Activated B cell treated with CpG ODN at 0.5 μM for 24 hours (primary cell): Measurements from ENCODE around the gene BRPF1. TPM values are rescaled to one million over a fixed set of nuclear protein-coding genes. Genes with fewer than 3 reads are reported as not detected.

ENCODE experiments used
- ATAC-seq: fragments of 200-7000 bp; cut with Tn5 transposase; one replicate; pipeline ENCODE4 v1.10.0; 2021; ENCODE audit warnings: low read depth, mild to moderate bottlenecking, moderate library complexity
- CTCF ChIA-PET: fragments of 350-600 bp; sonication (Branson Sonifier 250); formaldehyde crosslinking; loops from one replicate; lab custom pipeline; 2021; ENCODE audit warnings: antibody characterized with exemption; lab: Charles Lee
- POLR2A ChIA-PET: fragments of 350-600 bp; sonication (Branson Sonifier 250); formaldehyde crosslinking; loops from one replicate; lab custom pipeline; 2021; ENCODE audit warnings: antibody characterized with exemption; lab: Charles Lee
- DNase-seq: peaks from one replicate; pipeline ENCODE4 v3.0.0; 2022
- H3K27ac Mint-ChIP-seq: one replicate; pipeline ENCODE4 v1.8.0; 2020; ENCODE audit warnings: mixed read lengths
- H3K27me3 Mint-ChIP-seq: one replicate; pipeline ENCODE4 v1.8.0; 2021; ENCODE audit warnings: mixed read lengths
- H3K36me3 Mint-ChIP-seq: one replicate; pipeline ENCODE4 v1.8.0; 2021; ENCODE audit warnings: low read depth, mixed read lengths
- H3K4me1 Mint-ChIP-seq: one replicate; pipeline ENCODE4 v1.8.0; 2021; ENCODE audit warnings: mixed read lengths
- H3K4me3 Mint-ChIP-seq: one replicate; pipeline ENCODE4 v1.8.0; 2020; ENCODE audit warnings: mild to moderate bottlenecking, mixed read lengths
- H3K9me3 Mint-ChIP-seq: one replicate; pipeline ENCODE4 v1.8.0; 2020; ENCODE audit warnings: mixed read lengths
- intact Hi-C: fragments of 100-400 bp; cut with micrococcal nuclease; formaldehyde crosslinking; loops from one replicate; pipeline ENCODE4 v1.15.1; 2024
- total RNA-seq: library from RNA; stranded (reverse); gene quantifications from 2 replicates; pipeline ENCODE4 v1.2.3, GENCODE V29; 2022
- TF ChIP-seq, protein P1 (sequence below): fragments of 200-600 bp; IDR thresholded peaks from one replicate; pipeline ENCODE4 v1.8.0; 2022; ENCODE audit warnings: antibody characterized with exemption, mild to moderate bottlenecking

Gene BRPF1
- total RNA-seq, 1 donor from 2014 or later: 35.2 TPM

DNA sequence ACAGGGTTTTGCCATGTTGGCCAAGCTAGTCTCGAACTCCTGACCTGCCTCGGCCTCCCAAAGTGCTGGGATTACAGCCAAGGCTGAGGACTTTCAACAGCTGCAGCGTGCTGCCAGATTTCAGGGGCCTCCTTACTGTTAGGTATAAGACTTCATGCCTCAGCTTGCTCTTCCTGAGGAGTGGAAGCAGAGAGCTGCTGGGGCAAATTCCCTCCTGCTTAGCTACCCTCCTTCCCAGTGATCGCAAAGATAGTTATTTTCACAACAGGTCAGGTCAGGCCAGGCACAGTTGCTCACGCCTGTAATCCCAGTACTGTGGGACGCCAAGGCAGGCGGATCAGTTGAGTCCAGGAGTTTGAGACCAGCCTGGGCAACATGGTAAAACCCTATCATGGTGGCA lies 30.5 kb upstream of the BRPF1 start:
- TF ChIP-seq, protein P1, sequence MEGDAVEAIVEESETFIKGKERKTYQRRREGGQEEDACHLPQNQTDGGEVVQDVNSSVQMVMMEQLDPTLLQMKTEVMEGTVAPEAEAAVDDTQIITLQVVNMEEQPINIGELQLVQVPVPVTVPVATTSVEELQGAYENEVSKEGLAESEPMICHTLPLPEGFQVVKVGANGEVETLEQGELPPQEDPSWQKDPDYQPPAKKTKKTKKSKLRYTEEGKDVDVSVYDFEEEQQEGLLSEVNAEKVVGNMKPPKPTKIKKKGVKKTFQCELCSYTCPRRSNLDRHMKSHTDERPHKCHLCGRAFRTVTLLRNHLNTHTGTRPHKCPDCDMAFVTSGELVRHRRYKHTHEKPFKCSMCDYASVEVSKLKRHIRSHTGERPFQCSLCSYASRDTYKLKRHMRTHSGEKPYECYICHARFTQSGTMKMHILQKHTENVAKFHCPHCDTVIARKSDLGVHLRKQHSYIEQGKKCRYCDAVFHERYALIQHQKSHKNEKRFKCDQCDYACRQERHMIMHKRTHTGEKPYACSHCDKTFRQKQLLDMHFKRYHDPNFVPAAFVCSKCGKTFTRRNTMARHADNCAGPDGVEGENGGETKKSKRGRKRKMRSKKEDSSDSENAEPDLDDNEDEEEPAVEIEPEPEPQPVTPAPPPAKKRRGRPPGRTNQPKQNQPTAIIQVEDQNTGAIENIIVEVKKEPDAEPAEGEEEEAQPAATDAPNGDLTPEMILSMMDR: no peak
- no peak for ATAC-seq

GRCh38 chr3:9701711-9702110 lies 29.8 kb upstream of the BRPF1 start:
- DNase-seq (no peak), ATAC-seq (no peak)
- Mint-ChIP-seq H3K27ac (no peak overlapping the region), H3K36me3 (peaks cover 61% of the 10 kb centered on the region), H3K9me3 (no peaks in the 10 kb centered on the region), H3K4me3 (no peak overlapping the region), H3K4me1 (peaks cover 19% of the 10 kb centered on the region), H3K27me3 (peaks cover 15% of the 10 kb centered on the region)
- CTCF ChIA-PET: no interaction called here
- intact Hi-C loops: no loop called here
- TF ChIP-seq, protein P1: no peak
- POLR2A ChIA-PET: interaction anchor here (1.7 kb wide), 1 partner anchor 11 kb away, joined by 7 read pairs; no protein-coding TSS in a partner anchor

More for the DNA sequence above, 30.5 kb upstream of the BRPF1 start:
- ChIA-PET CTCF (no interaction called here), POLR2A (interaction anchor here (1.7 kb wide), 1 partner anchor 10 kb away, joined by 7 read pairs; no protein-coding TSS in a partner anchor)
- Mint-ChIP-seq H3K27me3 (peaks cover 9% of the 10 kb centered on the region), H3K9me3 (no peaks in the 10 kb centered on the region), H3K36me3 (peaks cover 68% of the 10 kb centered on the region), H3K4me1 (peaks cover 17% of the 10 kb centered on the region), H3K27ac (no peak overlapping the region), H3K4me3 (no peak overlapping the region)
- no peak for DNase-seq
- intact Hi-C loops: no loop called here

DNA sequence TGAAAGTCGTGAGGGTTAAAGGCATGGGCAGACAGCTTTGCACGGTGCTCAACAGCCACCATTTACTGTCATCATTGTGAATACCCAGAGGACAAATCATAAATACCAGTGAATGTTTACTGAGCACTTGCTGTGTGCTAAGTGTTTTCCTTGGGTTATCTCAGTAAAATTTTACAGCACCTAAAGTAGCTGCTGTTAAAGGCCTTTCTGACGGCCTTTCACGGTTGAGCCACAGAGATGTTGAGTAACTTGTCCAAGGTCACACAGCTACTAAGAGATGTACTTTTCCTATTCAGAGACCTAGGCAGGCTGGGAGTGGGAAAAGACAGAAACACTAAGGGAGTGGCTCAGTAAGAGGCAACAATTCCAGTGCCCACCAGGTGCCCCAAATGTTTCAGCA lies 28.3 kb upstream of the BRPF1 start:
- ATAC-seq: no peak
- Mint-ChIP-seq H3K9me3 (no peaks in the 10 kb centered on the region), H3K4me1 (peaks cover 19% of the 10 kb centered on the region), H3K36me3 (peaks cover 45% of the 10 kb centered on the region), H3K27ac (no peak overlapping the region), H3K27me3 (peaks cover 15% of the 10 kb centered on the region), H3K4me3 (no peak overlapping the region)
- intact Hi-C loops: no loop called here
- TF ChIP-seq, protein P1: no peak
- ChIA-PET CTCF (no interaction called here), POLR2A (interaction anchor here (0.6 kb wide), 1 partner anchor 199 kb away, joined by 8 read pairs; no protein-coding TSS in a partner anchor)
- no peak for DNase-seq

- no peak within 1 kb of the TSS for H3K27ac Mint-ChIP-seq
- TF ChIP-seq, protein P1: no peak
- peaks cover 41% of the 10 kb centered on the region for H3K36me3 Mint-ChIP-seq
- H3K9me3 Mint-ChIP-seq: no peaks in the 10 kb centered on the region
- DNase-seq: no peak
- ChIA-PET CTCF (no interaction called here), POLR2A (no interaction called here)
- intact Hi-C loops: loop anchor here (1.0 to 2.0 kb wide), 2 partner anchors 13 to 17 kb away; no protein-coding TSS in a partner anchor
- H3K27me3 Mint-ChIP-seq: peaks cover 15% of the 10 kb centered on the region
- peak within 1 kb of the TSS; percentile 55 for H3K4me3 Mint-ChIP-seq
- peak; percentile 28 for ATAC-seq
- peaks cover 19% of the 10 kb centered on the region for H3K4me1 Mint-ChIP-seq
These were observed 27.7 kb upstream of the BRPF1 start, which contains the start of gene CPNE9 for GRCh38 chr3:9703736-9704346. TSS of gene CPNE9 (plus strand) at chr3:9703833. CDS start at chr3:9703997, 164 bp downstream.
